ENCODE measurements around the gene CHST15. TPM values are rescaled to one million over a fixed set of nuclear protein-coding genes. Genes with fewer than 3 reads are reported as not detected.

Gene CHST15
- total RNA-seq, 1 experiment from 2014 or later = not detected

DNA sequence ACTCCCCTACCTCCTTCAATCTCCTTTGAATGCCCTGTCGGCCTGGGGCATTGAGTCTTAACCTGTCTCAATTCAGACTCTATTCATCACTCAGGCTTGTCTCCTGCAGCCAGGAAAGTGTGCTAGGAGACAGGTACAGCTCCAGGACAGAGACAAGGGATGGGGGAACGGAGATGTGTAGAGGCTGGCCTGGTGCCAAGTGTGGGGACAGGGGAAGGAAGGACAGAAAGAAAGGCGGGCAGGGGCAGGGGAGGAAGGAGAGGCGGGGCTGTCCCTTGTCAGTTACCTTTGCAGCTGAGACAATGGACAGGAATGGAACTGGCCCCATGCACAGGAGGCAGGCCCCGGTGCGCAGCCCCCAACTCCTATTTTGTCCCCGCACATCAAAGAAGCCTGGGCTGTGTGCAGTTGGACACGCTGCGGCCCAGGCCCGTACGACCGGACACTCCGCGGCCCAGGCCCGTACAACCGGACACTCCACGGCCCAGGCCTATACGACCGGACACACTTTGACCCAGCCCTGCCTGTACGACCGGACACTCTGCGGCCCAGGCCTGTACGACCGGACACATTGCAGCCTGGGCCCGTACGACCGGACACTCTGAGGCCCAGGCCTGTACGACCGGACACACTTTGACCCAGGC is 36.9 kb downstream of the CHST15 start:
- no peak for DNase-seq (ENCODE audit: low spot score)
- in situ Hi-C loops (cut with HindIII; ENCODE audit: low sequenced_read_pairs) = no loop called here

DNA sequence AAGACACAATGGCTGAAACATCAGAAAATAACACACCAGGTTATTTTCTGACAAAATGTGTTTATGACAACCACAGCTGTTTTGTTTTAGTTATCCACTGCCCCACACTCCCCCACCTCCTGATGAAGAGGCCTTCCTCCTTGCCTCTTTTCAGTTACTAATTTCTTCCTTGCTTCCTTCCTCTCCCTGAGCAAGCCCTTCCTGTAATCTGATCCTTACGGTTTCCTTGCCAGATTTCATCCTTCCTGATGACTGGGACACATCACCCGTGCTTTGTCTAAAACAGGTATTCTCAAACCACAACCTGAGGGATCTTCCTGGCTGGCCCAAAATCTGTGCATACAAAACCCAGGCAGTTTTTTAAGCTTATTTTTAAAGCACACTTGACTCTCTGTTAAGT is 39.4 kb downstream of the CHST15 start:
- in situ Hi-C loops (cut with HindIII; ENCODE audit: low sequenced_read_pairs) = no loop called here
- no peak for DNase-seq (ENCODE audit: low spot score)

DNA sequence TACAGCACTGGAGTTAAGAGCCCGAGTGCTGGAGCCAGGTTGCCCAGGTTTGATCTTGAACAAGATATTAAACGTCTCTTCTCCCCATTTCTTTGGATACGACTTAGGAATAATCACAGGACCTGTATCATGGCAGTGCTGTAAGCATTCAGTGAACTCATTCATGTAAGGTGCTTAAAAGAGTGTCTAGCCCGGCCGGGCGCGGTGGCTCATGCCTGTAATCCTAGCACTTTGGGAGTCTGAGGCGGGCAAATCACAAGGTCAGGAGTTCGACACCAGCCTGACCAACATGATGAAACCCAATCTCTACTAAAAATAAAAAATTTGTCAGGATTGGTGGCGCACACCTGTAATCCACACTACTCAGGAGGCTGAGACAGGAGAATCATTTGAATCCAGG is 40.8 kb downstream of the CHST15 start:
- in situ Hi-C loops (cut with HindIII; ENCODE audit: low sequenced_read_pairs) = no loop called here
- no peak for DNase-seq (ENCODE audit: low spot score)

DNA sequence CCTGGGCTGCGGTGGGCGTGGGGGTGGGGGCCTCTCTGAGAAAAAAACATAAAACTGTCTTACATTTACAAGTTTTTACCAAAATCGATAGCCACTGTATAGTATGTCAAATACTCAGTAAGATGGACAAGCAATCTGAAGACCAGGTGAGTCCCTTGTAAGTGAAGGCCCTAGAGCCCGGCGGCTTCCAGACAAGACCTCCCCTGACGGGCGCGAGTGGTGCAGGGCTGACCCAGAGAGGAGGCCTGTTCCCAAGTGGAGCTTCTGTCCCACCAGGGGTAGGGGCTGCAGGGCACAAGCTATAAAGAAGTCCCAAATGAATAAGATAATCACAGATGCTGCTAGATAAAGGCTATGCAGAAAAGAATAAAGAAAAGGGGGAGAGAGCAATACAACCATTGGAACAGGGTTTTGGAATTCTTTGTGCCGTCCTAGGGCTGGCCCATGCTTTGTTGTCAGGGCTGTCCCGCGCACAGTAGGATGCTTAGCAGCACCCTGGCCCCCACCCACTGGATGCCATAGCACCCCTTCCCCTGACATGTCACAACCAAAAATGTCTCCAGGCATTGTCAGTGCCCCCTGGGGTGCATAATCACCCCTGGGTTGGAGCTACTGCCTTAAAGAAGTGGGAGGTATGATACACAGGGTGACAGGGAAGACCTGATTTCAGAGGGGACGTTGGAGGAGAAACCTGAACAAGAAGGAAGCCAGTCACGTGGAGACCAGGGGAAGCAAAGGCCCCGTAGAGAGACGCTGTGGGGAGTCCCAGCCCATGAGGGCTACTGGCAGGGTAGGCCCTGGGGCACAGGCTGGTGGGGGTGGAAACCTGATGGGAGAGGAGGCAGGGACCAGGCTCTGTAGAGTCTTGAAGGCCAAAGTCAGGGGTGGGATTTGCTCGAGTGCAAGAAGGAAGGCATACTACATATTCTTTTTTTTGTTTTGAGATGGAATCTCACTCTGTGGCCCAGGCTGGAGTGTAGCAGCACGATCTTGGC is 43.1 kb downstream of the CHST15 start:
- in situ Hi-C loops (cut with HindIII; ENCODE audit: low sequenced_read_pairs) = no loop called here
- DNase-seq (ENCODE audit: low spot score) = no peak

DNA sequence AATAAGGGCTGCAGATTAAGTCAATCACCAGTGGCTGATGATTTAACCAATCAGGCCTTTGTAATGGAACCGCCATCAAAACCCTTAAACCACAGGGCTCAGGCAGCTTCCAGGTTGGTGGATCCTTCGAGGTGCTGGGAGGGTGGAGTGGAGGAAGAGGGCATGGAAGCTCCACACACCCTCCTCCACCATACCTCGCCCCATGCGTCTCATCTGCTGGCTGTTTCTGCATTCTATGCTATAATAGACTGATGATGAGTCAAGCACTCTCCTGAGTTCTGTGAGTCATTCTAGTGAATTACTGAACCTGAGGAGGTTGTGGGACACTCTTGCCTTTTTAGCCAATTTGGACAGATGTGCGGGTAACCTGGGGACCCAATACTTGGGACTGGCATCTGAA is 43.9 kb downstream of the CHST15 start:
- in situ Hi-C loops (cut with HindIII; ENCODE audit: low sequenced_read_pairs) = no loop called here

DNA sequence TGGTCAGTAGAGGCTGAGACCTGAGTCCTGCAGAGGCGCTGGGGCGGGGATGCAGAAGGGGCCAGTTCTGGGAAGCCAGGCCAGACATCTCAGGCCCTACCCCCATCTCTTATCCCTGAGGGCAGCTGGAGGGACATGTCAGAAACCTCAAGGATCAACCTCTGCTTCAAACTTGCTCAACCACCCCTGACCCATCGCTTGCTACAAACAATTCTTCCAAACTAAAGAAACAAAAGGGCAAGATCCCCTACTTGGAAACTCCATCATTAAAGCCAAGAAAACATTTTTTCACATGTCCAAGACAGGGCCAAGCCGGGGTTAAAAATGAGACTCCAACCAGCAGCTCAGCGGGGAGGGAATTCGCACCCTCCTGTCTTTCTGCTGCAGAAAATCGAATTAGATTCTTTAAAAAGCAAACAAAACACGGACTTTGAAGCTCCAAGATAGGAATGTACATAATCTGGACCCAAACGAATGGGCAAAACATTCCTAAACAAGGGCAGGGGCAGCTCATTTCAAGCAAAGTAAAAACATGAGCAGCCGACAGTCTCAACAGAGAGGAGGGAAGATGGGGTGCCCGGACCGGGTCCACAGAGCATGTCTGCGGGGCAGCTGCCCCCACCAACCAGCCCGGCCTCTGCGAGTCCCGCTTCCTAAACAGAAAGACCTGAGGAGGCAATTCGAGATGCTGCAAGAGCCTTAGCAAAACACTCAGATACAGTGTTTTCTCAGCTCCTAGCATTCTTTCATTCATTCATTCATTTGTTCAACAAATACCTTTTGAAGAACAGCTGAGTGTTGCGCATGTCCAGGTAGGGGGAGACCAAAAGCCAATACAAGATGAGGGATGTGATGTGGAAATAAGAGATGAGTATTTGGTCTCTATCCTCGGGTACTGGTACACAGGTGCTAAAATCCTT is 44.8 kb downstream of the CHST15 start:
- in situ Hi-C loops (cut with HindIII; ENCODE audit: low sequenced_read_pairs) = no loop called here
- no peak for DNase-seq (ENCODE audit: low spot score)

More for the DNA sequence above, 43.9 kb downstream of the CHST15 start:
- DNase-seq (ENCODE audit: low spot score) = no peak

DNA sequence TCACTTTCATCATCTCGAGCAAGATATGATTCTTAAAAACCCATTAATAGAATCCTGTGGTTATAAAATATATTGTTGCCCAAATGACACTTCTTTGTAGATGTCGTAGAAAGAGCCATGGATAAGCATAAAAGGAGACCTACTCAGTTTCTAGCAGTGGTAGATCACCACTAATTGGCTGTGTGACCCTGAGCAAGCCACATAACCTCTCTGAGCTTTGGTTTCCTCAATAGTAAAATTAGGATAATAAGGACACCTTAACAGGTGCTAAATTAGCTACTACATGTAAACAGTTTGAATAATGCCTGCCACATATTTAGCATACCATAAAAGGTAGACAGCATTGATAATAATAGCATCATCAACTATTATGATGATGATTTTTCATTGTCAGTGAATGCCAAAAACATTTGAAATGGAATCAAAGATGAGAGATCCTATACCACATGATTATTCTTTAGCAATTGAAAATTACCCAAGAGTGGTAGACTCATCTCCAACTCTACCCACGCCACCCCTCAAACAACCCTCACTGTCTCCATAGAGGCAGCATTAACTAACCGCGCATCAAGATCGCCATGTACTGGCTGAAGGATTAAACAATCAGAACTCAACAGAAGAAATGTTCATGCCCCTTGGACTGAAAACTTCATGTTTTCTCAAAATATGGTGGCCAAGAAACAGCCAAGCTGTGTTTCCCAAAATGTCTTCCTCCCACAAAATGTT is 45.8 kb downstream of the CHST15 start:
- DNase-seq (ENCODE audit: low spot score) = no peak
- in situ Hi-C loops (cut with HindIII; ENCODE audit: low sequenced_read_pairs) = no loop called here

DNA sequence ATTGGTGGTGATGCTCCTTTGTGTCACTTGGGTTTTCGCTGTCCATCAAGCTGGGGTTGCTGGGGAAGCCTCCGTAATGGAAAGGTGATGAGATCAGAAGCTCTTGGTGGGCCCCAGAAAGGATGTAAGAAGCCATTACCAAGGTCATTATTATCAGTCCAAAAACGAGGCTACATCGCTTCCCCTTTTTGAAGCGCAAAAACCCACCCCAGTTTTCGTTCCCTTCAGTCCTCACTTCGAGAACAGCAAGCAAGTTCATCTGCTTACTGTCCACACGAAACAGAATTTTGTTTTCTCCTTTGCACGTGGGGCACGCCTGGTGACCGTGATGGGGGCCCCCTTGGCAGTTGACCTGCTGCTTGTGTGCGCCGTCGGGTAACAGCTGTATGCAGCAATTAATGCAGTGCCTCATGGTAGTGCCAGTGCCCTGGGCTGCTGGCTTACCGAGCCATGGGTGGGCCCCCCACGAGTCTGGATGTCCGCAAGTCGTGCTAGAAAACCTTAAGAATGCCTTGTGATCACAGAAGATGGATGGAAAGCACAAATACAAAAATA is 47.5 kb downstream of the CHST15 start:
- in situ Hi-C loops (cut with HindIII; ENCODE audit: low sequenced_read_pairs) = no loop called here

DNA sequence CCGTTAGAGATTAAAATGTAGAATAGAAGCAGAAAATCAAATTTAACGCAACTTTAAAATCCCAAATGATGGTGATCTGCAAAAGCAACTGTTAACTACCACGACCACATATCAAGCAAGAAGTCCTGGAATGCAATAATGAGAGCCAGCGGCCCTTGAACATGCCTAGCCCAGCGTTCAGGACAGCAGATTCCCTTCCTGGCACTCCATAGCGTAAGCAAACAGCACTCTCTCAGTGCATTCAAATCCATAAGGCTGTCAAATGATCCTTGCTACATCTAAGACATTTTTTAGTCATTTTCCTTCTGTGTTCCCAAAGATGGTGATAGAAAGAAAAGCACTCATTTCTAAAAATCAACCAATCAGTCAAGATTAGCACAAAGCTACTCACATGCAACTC is 48.1 kb downstream of the CHST15 start:
- in situ Hi-C loops (cut with HindIII; ENCODE audit: low sequenced_read_pairs) = no loop called here
- no peak for DNase-seq (ENCODE audit: low spot score)

More for the DNA sequence above, 47.5 kb downstream of the CHST15 start:
- no peak for DNase-seq (ENCODE audit: low spot score)

DNA sequence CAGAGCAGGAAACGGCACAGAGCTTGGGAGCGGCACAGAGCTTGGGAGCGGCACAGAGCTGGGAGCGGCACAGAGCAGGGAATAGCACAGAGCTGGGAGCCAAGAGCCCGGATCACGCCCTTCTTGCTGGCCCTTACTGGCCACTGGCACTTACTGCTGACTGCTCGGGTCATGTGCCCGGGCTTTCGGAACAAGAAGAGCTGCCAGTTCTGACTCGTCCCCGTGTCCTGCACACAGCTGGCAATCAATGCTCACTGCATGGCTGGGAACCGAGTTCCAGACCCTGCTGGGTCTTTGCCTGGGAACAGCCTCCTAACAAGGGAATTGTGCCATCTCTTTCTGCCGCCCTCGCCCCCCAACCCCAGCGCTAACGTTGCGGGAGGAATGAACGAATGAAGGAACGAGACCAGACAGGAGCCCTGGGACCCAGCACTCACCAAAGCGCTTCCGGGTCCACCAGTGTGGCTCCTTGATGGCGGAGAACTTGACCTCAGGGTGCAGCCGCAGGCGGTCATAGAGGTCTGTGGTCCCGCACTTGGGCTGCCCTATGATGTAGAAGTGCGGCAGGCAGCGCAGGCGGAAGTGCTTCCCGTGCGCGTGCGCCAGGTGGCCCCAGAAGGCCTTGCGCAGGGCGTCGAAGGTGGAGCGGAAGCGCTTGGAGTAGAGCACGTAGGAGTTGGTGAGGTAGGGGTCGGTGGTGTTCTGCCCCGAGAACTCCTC is 49.1 kb downstream of the CHST15 start:
- in situ Hi-C loops (cut with HindIII; ENCODE audit: low sequenced_read_pairs) = no loop called here

DNA sequence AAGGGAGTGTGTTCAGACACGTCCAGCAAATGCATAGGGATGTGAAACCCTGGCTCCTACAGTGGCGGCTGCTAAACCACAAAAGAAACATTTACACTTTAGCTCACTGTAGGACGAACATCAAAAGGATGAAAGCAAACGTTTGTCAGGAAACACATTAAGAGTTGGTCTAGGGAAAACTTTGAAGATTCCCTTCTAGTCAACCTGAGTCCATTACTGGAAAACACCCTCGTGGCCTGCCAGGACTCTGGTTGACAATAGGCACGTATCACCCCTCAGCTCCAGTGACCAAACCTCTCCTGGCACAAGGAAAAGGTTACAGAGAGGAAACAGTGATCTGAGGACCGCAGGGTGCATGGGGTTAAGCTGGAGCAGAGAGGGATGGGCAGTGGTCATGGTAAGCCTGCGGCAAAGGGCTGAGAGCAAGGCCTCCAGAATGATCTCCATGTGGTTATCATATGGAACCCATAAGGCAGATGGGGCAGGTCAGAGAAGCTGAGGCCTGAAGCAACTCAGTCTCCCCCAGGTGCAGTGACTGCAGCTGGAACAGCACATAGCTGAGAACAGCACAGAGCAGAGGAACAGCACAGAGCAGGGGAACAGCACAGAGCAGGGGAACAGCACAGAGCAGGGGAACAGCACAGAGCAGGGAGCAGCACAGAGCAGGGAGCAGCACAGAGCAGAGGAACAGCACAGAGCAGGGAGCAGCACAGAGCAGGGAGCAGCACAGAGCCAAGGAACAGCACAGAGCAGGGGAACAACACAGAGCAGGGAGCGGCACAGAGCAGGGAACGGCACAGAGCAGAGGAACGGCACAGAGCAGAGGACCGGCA is 49.9 kb downstream of the CHST15 start:
- DNase-seq (ENCODE audit: low spot score) = no peak
- in situ Hi-C loops (cut with HindIII; ENCODE audit: low sequenced_read_pairs) = no loop called here

More for the DNA sequence above, 49.1 kb downstream of the CHST15 start:
- no peak for DNase-seq (ENCODE audit: low spot score)

DNA sequence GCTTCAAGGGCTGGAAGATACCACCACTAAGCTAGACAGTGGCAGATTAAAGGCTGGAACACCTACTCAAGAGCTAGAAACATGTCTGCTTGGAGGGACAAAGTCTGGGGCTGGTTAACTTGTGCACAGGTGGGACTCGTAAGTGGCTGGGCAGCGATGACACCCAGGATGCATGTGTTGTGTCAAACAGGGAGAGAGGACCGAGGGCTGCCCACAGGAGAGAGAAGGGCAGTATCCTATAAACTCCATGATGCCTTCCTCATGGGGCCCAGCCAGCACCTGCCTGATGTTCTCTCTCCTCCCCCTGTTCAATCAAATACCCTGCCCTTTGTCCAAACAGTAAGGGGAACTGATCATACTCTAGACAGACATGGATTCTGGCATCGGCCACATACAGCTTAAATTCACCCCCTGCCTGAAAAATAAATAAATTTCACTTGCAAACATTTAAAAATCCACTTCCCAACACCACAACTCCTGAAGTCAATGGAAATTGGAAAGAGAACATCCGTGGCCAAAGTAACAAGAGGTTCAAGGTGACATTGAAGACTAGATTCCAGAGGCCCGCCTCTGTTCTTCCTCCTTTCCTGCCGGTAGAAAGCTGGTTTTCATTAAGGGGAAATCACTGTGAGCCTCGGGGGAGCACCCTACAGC is 50.6 kb downstream of the CHST15 start:
- DNase-seq (ENCODE audit: low spot score) = no peak
- in situ Hi-C loops (cut with HindIII; ENCODE audit: low sequenced_read_pairs) = no loop called here

DNA sequence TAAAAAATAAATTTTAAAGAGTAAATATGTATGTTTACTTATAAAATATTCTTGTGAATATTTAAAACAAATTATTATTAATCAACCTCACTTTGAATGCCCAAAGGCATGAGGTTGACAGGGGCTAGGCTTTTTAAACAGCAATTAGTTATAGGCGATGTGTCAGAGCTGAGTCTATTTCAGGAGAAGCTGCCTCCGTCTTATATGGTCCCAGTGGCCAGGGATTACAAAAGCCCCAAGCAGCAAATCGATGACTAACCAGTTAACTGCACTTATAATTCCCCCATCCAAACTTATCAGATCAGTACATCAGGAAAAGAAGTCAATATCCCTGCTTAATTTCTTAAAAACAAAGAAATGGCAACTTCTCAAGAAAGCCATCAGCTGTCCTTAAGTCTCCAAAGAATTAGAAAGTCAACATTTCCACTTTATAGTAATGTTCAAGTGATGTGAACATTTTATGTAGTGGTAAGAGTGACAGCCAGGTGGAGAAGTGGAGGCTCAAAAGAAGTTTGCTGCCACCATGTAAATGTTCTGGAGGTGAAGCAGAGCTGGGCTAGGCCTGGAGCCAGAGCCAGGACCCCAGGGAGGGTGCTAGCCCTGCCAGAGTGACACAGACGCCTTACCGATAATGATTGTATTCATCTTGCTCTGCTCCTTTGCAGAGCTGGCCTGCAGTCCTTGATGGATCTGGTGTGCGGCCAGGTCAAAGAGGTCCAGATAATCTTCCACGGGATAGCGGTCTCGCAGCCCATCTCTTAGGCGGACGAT is 51.5 kb downstream of the CHST15 start:
- in situ Hi-C loops (cut with HindIII; ENCODE audit: low sequenced_read_pairs) = no loop called here
- no peak for DNase-seq (ENCODE audit: low spot score)

DNA sequence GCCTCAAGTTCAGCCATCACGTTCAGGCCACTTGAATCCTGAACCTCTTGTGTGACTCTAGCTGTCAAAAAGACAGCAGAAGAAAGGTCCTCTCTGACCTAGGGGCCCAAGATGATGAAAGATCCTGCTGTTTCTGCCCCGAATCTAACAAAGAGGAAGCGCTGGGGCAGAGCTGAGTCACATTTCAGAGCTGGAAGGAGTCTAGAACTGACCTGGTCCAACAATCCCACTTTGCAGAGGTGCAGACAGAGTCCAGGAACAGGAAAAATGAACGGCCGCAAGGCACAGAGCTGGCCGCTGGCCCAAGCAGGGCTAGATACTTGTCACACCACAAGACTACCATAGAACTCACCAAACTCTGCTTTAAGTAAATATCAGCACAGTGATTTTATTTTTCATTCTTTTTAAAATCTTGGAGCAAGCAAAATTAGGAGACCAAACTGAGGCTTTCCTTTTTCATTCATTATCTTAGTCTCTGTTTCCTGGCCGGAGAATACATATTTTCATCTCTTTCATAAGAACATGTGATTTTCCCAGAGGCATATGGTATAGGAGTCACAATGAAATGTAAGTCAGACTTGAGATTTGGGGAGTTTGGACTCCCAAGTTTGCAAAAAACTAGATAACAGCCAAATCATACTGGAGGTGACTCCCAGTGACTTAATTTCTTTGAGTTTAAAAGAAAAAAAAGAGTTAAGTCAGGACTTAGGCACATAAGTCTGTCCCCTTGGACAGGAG is 52.8 kb downstream of the CHST15 start:
- no peak for DNase-seq (ENCODE audit: low spot score)
- in situ Hi-C loops (cut with HindIII; ENCODE audit: low sequenced_read_pairs) = no loop called here

DNA sequence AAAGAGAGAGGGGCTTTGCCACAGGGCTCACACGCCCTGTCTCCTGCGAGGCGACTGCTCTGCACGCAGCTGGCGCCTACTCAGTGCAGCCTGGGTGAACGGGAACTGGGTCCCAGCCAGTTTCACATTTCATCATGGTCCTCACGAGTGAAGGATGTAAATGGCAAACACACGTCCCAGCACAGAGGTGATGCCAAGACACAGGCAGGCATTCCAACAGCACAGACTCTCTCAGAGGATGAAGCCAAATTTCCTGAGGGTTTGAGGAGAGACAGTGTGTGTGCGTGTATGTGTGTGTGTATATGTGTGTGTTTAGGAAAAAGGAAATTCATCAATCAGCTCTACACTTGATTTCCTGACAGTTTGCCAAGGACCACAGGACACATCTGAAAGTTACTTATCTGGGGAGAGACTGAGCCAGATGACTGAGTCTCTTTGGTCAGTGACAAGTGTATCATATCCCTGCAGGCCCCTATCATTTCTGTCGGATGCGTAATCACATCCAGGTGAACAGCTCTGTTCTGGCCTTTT is 53.9 kb downstream of the CHST15 start:
- no peak for DNase-seq (ENCODE audit: low spot score)
- in situ Hi-C loops (cut with HindIII; ENCODE audit: low sequenced_read_pairs) = no loop called here
